T-helper 1 cell treated with Interleukin-12 subunit alpha and Interleukin-12 subunit beta and Interleukin-4 antibody, amounts not matched to agents 30 μg/mL and 1 μg/mL, for 36 hours (primary cell): Measurements from ENCODE around the gene CAMK2D.
A peak's percentile ranks its signal among the peaks of the same experiment; 100 is the strongest.
"Not testable (repeated sequence)": the region's sequence is repeated elsewhere in the genome, so short reads cannot be mapped to it uniquely, and the experiment has no call there.

Experiments
- H3K27ac Mint-ChIP-seq: one replicate; pipeline ENCODE4 v1.8.0; 2021; ENCODE audit warnings: mild to moderate bottlenecking, mixed read lengths
- H3K27me3 Mint-ChIP-seq: one replicate; pipeline ENCODE4 v1.8.0; 2021; ENCODE audit warnings: low read depth, mixed read lengths
- H3K36me3 Mint-ChIP-seq: one replicate; pipeline ENCODE4 v1.8.0; 2021; ENCODE audit warnings: low read depth, mixed read lengths
- H3K4me1 Mint-ChIP-seq: one replicate; pipeline ENCODE4 v1.8.0; 2021; ENCODE audit warnings: low read depth, mixed read lengths
- H3K4me3 Mint-ChIP-seq: one replicate; pipeline ENCODE4 v1.8.0; 2021; ENCODE audit warnings: mild to moderate bottlenecking, moderate library complexity, mixed read lengths
- H3K9me3 Mint-ChIP-seq: one replicate; pipeline ENCODE4 v1.8.0; 2021; ENCODE audit warnings: mixed read lengths

Gene CAMK2D

GRCh38 chr4:113695328-113696169 lies 66.0 kb downstream of the CAMK2D start:
- Mint-ChIP-seq H3K36me3 (peaks cover 9% of the 10 kb centered on the region), H3K4me3 (no peak overlapping the region), H3K27me3 (no peaks in the 10 kb centered on the region), H3K4me1 (peaks cover 20% of the 10 kb centered on the region), H3K9me3 (no peaks in the 10 kb centered on the region), H3K27ac (no peak overlapping the region)

GRCh38 chr4:113694008-113694407 lies 67.5 kb downstream of the CAMK2D start:
- no peak overlapping the region for H3K27ac Mint-ChIP-seq
- no peak overlapping the region for H3K4me3 Mint-ChIP-seq
- no peaks in the 10 kb centered on the region for H3K27me3 Mint-ChIP-seq
- H3K4me1 Mint-ChIP-seq: peaks cover 26% of the 10 kb centered on the region
- H3K36me3 Mint-ChIP-seq: peaks cover 16% of the 10 kb centered on the region
- H3K9me3 Mint-ChIP-seq: no peaks in the 10 kb centered on the region

- no peaks in the 10 kb centered on the region for H3K9me3 Mint-ChIP-seq
- H3K27me3 Mint-ChIP-seq: no peaks in the 10 kb centered on the region
- peak overlapping the region; percentile 18 for H3K4me3 Mint-ChIP-seq
- H3K36me3 Mint-ChIP-seq: peaks cover 18% of the 10 kb centered on the region
- peak overlapping the region; percentile 27 for H3K27ac Mint-ChIP-seq
- H3K4me1 Mint-ChIP-seq: peaks cover 33% of the 10 kb centered on the region
Observed at GRCh38 chr4:113692809-113693411, 68.6 kb downstream of the CAMK2D start.

- peaks cover 24% of the 10 kb centered on the region for H3K36me3 Mint-ChIP-seq
- H3K9me3 Mint-ChIP-seq: no peaks in the 10 kb centered on the region
- H3K4me1 Mint-ChIP-seq: peaks cover 43% of the 10 kb centered on the region
- H3K27me3 Mint-ChIP-seq: no peaks in the 10 kb centered on the region
- no peak overlapping the region for H3K27ac Mint-ChIP-seq
- H3K4me3 Mint-ChIP-seq: no peak overlapping the region
Observed at GRCh38 chr4:113691676-113692075, 69.9 kb downstream of the CAMK2D start.

- Mint-ChIP-seq H3K27ac (peak overlapping the region; percentile 2), H3K4me3 (no peak overlapping the region)
Observed at GRCh38 chr4:113689394-113689793, 72.1 kb downstream of the CAMK2D start.

GRCh38 chr4:113687067-113687718 lies 74.3 kb downstream of the CAMK2D start:
- Mint-ChIP-seq H3K4me3 (peak overlapping the region; percentile 23), H3K27ac (peak overlapping the region; percentile 72), H3K36me3 (peaks cover 28% of the 10 kb centered on the region), H3K4me1 (peaks cover 52% of the 10 kb centered on the region), H3K27me3 (no peaks in the 10 kb centered on the region), H3K9me3 (no peaks in the 10 kb centered on the region)

More at GRCh38 chr4:113689394-113689793, 72.1 kb downstream of the CAMK2D start:
- Mint-ChIP-seq H3K36me3 (peaks cover 24% of the 10 kb centered on the region), H3K9me3 (no peaks in the 10 kb centered on the region), H3K4me1 (peaks cover 49% of the 10 kb centered on the region), H3K27me3 (no peaks in the 10 kb centered on the region)

- peak overlapping the region; percentile 86 for H3K27ac Mint-ChIP-seq
- H3K4me1 Mint-ChIP-seq: peaks cover 50% of the 10 kb centered on the region
- H3K9me3 Mint-ChIP-seq: peaks cover 16% of the 10 kb centered on the region
- not testable (repeated sequence) for H3K4me3 Mint-ChIP-seq, H3K27me3 Mint-ChIP-seq
- peaks cover 39% of the 10 kb centered on the region for H3K36me3 Mint-ChIP-seq
Observed at GRCh38 chr4:113685157-113685556, 76.4 kb downstream of the CAMK2D start.

GRCh38 chr4:113684534-113685091 lies 76.9 kb downstream of the CAMK2D start:
- peak overlapping the region; percentile 86 for H3K27ac Mint-ChIP-seq
- H3K4me3 Mint-ChIP-seq: peak overlapping the region; percentile 70
- H3K4me1 Mint-ChIP-seq: peaks cover 47% of the 10 kb centered on the region
- peaks cover 36% of the 10 kb centered on the region for H3K36me3 Mint-ChIP-seq
- peaks cover 19% of the 10 kb centered on the region for H3K9me3 Mint-ChIP-seq
- H3K27me3 Mint-ChIP-seq: no peaks in the 10 kb centered on the region

GRCh38 chr4:113682730-113683537 lies 78.6 kb downstream of the CAMK2D start:
- H3K36me3 Mint-ChIP-seq: peaks cover 32% of the 10 kb centered on the region
- H3K4me1 Mint-ChIP-seq: peaks cover 44% of the 10 kb centered on the region
- H3K27ac Mint-ChIP-seq: peak overlapping the region; percentile 86
- no peaks in the 10 kb centered on the region for H3K27me3 Mint-ChIP-seq
- peak overlapping the region; percentile 70 for H3K4me3 Mint-ChIP-seq
- peaks cover 19% of the 10 kb centered on the region for H3K9me3 Mint-ChIP-seq

GRCh38 chr4:113678641-113679040 lies 82.9 kb downstream of the CAMK2D start:
- Mint-ChIP-seq H3K9me3 (peaks cover 19% of the 10 kb centered on the region), H3K27ac (no peak overlapping the region), H3K27me3 (no peaks in the 10 kb centered on the region), H3K4me3 (no peak overlapping the region), H3K4me1 (peaks cover 49% of the 10 kb centered on the region), H3K36me3 (peaks cover 48% of the 10 kb centered on the region)

- H3K36me3 Mint-ChIP-seq: peaks cover 47% of the 10 kb centered on the region
- peak overlapping the region; percentile 10 for H3K27ac Mint-ChIP-seq
- peaks cover 47% of the 10 kb centered on the region for H3K4me1 Mint-ChIP-seq
- peaks cover 19% of the 10 kb centered on the region for H3K9me3 Mint-ChIP-seq
- no peaks in the 10 kb centered on the region for H3K27me3 Mint-ChIP-seq
- no peak overlapping the region for H3K4me3 Mint-ChIP-seq
Observed at GRCh38 chr4:113677325-113677724, 84.2 kb downstream of the CAMK2D start.

GRCh38 chr4:113675731-113676697 lies 85.5 kb downstream of the CAMK2D start:
- peaks cover 39% of the 10 kb centered on the region for H3K36me3 Mint-ChIP-seq
- H3K27me3 Mint-ChIP-seq: no peaks in the 10 kb centered on the region
- peaks cover 9% of the 10 kb centered on the region for H3K9me3 Mint-ChIP-seq
- no peak overlapping the region for H3K4me3 Mint-ChIP-seq
- H3K4me1 Mint-ChIP-seq: peaks cover 51% of the 10 kb centered on the region
- no peak overlapping the region for H3K27ac Mint-ChIP-seq

- no peak overlapping the region for H3K27ac Mint-ChIP-seq
- H3K4me1 Mint-ChIP-seq: peaks cover 49% of the 10 kb centered on the region
- H3K27me3 Mint-ChIP-seq: no peaks in the 10 kb centered on the region
- H3K4me3 Mint-ChIP-seq: no peak overlapping the region
- H3K9me3 Mint-ChIP-seq: no peaks in the 10 kb centered on the region
- H3K36me3 Mint-ChIP-seq: peaks cover 30% of the 10 kb centered on the region
Observed at GRCh38 chr4:113674733-113675132, 86.8 kb downstream of the CAMK2D start.
